H1 (cell line): ENCODE data around the gene CLEC14A. TPM values are rescaled to one million over a fixed set of nuclear protein-coding genes. Genes with fewer than 3 reads are reported as not detected.

Experiments
- CTCF ChIA-PET: fragments of 300-600 bp; sonication (Branson Sonifier 250); formaldehyde crosslinking; loops from one replicate; lab custom pipeline; 2021; ENCODE audit not compliant: partially characterized antibody; lab: Charles Lee
- POLR2A ChIA-PET: fragments of 300-600 bp; sonication (Branson Sonifier 250); formaldehyde crosslinking; loops from one replicate; lab custom pipeline; 2021; ENCODE audit warnings: inconsistent platforms; ENCODE audit not compliant: partially characterized antibody; lab: Charles Lee
- DNase-seq, 2 experiments: peaks; one replicate each; pipeline versions ENCODE4 v3.0.0 to v3.0.0-alpha.2; 2010 to 2022; ENCODE audit warnings: low spot score in 2 of 2, low read depth in 1 of 2, mixed read lengths in 1 of 2
- FAIRE-seq: peaks from 2 replicates; lab custom pipeline; 2011; peaks lifted over from hg19 to GRCh38; lab: Jason Lieb, UNC
- H2AFZ ChIP-seq: 2 replicates; pipeline ENCODE4 v1.8.1; 2012; ENCODE audit warnings: low read length, inconsistent platforms
- H2AK5ac ChIP-seq: 2 replicates; pipeline ENCODE4 v1.6.1; 2013; ENCODE audit warnings: low read depth, low read length
- H2BK120ac ChIP-seq: replicated peaks from 2 replicates; pipeline ENCODE3; 2013; ENCODE audit warnings: low read depth, low read length, inconsistent platforms
- H2BK12ac ChIP-seq: 2 replicates; pipeline ENCODE4 v1.6.1; 2013; ENCODE audit warnings: low read depth, low read length
- H2BK15ac ChIP-seq: 2 replicates; pipeline ENCODE4 v1.6.1; 2013; ENCODE audit warnings: low read length
- H2BK20ac ChIP-seq: 2 replicates; pipeline ENCODE4 v1.6.1; 2013; ENCODE audit warnings: low read length
- H2BK5ac ChIP-seq: 2 replicates; pipeline ENCODE4 v1.6.1; 2013; ENCODE audit warnings: low read depth, low read length
- H3K14ac ChIP-seq: 2 replicates; pipeline ENCODE4 v1.6.1; 2013; ENCODE audit warnings: inconsistent platforms; ENCODE audit not compliant: insufficient read length
- H3K18ac ChIP-seq: 2 replicates; pipeline ENCODE4 v1.6.1; 2013; ENCODE audit warnings: low read length; ENCODE audit errors: extremely low read depth
- H3K23ac ChIP-seq: 2 replicates; pipeline ENCODE4 v1.6.1; 2013; ENCODE audit warnings: inconsistent platforms; ENCODE audit not compliant: insufficient read length
- H3K23me2 ChIP-seq: 2 replicates; pipeline ENCODE4 v1.6.1; 2013; ENCODE audit warnings: low read depth, low read length
- H3K27ac ChIP-seq: 2 replicates; pipeline ENCODE4 v1.6.1; 2011; ENCODE audit warnings: low read depth, low read length, inconsistent platforms
- H3K27me3 ChIP-seq, 4 experiments: replicated peaks in 1 of 4; 1 replicate in 1 of 4; 2 replicates in 3 of 4; pipeline versions ENCODE4 v1.6.1 to v1.8.1; 2011 to 2013; ENCODE audit warnings: low read length in 3 of 4, mild to moderate bottlenecking in 3 of 4, inconsistent platforms in 2 of 4, mixed read lengths in 2 of 4, moderate library complexity in 1 of 4; ENCODE audit not compliant: control insufficient read depth in 3 of 4, insufficient read depth in 3 of 4; ENCODE audit errors: extremely low read depth in 1 of 4
- H3K36me3 ChIP-seq, 4 experiments: 2 replicates each; pipeline versions ENCODE4 v1.6.1 to v1.8.1; 2011 to 2013; ENCODE audit warnings: mild to moderate bottlenecking in 4 of 4, low read length in 3 of 4, moderate library complexity in 2 of 4, control low read depth in 1 of 4, inconsistent platforms in 1 of 4; ENCODE audit not compliant: insufficient read depth in 4 of 4, control insufficient read depth in 2 of 4
- H3K4ac ChIP-seq: replicated peaks from 2 replicates; pipeline ENCODE3; 2013; ENCODE audit warnings: low read length, low read depth, mixed read lengths, inconsistent platforms; ENCODE audit not compliant: insufficient read length
- H3K4me1 ChIP-seq, 4 experiments: replicated peaks in 1 of 4; 1 replicate in 1 of 4; 2 replicates in 3 of 4; pipeline versions ENCODE4 v1.6.1 to v1.8.1; 2011 to 2013; ENCODE audit warnings: low read length in 3 of 4, inconsistent platforms in 2 of 4, mixed read lengths in 1 of 4; ENCODE audit not compliant: insufficient read depth in 4 of 4, control insufficient read depth in 3 of 4
- H3K4me2 ChIP-seq, 2 experiments: 2 replicates each; pipeline versions ENCODE4 v1.6.1 to v1.8.1; 2011 to 2013; ENCODE audit warnings: low read depth in 2 of 2, low read length in 2 of 2, control low read depth in 1 of 2, inconsistent platforms in 1 of 2, mild to moderate bottlenecking in 1 of 2; ENCODE audit not compliant: insufficient read depth in 1 of 2
- H3K4me3 ChIP-seq, 4 experiments: fragments of 200-600, 300-600 bp in 1 of 4; sonication (generic), shearing (Covaris generic), sonication (Bioruptor Twin) in 1 of 4; 2 replicates each; pipeline versions ENCODE4 v1.5.1 to v1.8.1; 2011 to 2016; ENCODE audit warnings: low read length in 4 of 4, low read depth in 3 of 4, control low read depth in 2 of 4, inconsistent platforms in 2 of 4, mild to moderate bottlenecking in 2 of 4, mixed read lengths in 1 of 4, moderate library complexity in 1 of 4; ENCODE audit not compliant: insufficient read depth in 2 of 4; ENCODE audit errors: extremely low read depth in 1 of 4
- H3K56ac ChIP-seq: replicated peaks from 2 replicates; pipeline ENCODE3; 2013; ENCODE audit warnings: low read depth, mild to moderate bottlenecking, mixed read lengths, low read length, inconsistent platforms; ENCODE audit not compliant: insufficient read length
- H3K79me1 ChIP-seq: 2 replicates; pipeline ENCODE4 v1.6.1; 2013; ENCODE audit warnings: low read depth, low read length, control low read depth
- H3K79me2 ChIP-seq, 2 experiments: 2 replicates each; pipeline versions ENCODE4 v1.6.1 to v1.8.1; 2012 to 2013; ENCODE audit warnings: low read length in 2 of 2, mild to moderate bottlenecking in 2 of 2, inconsistent platforms in 1 of 2; ENCODE audit not compliant: insufficient read depth in 2 of 2, control insufficient read depth in 1 of 2
- H3K9ac ChIP-seq, 4 experiments: replicated peaks in 1 of 4; 1 replicate in 1 of 4; 2 replicates in 3 of 4; pipeline versions ENCODE4 v1.6.1 to v1.8.1; 2011 to 2013; ENCODE audit warnings: low read depth in 3 of 4, low read length in 3 of 4, control low read depth in 2 of 4, mild to moderate bottlenecking in 2 of 4, moderate library complexity in 2 of 4, inconsistent platforms in 1 of 4; ENCODE audit errors: extremely low read depth in 1 of 4
- H3K9me3 ChIP-seq, 2 experiments: 2 replicates each; pipeline versions ENCODE4 v1.6.1 to v1.8.1; 2012 to 2013; ENCODE audit warnings: mild to moderate bottlenecking in 2 of 2, moderate library complexity in 2 of 2, control low read depth in 1 of 2, inconsistent platforms in 1 of 2, low read depth in 1 of 2, low read length in 1 of 2, mixed read lengths in 1 of 2; ENCODE audit not compliant: insufficient read depth in 2 of 2
- H4K20me1 ChIP-seq, 2 experiments: replicated peaks in 1 of 2; 2 replicates each; pipeline versions ENCODE3 to v1.8.1; 2011 to 2013; ENCODE audit warnings: inconsistent platforms in 2 of 2, low read length in 2 of 2, mild to moderate bottlenecking in 1 of 2; ENCODE audit not compliant: insufficient read depth in 2 of 2, control insufficient read depth in 1 of 2
- H4K5ac ChIP-seq: 2 replicates; pipeline ENCODE4 v1.6.1; 2013; ENCODE audit warnings: low read length, low read depth, mixed read lengths, inconsistent platforms; ENCODE audit not compliant: insufficient read length
- H4K8ac ChIP-seq: 2 replicates; pipeline ENCODE4 v1.8.0; 2013; ENCODE audit warnings: mild to moderate bottlenecking, moderate library complexity, low read length, inconsistent platforms; ENCODE audit not compliant: insufficient read depth; ENCODE audit errors: extremely low read depth
- H4K91ac ChIP-seq: replicated peaks from 2 replicates; pipeline ENCODE3; 2013; ENCODE audit warnings: low read length, mixed read lengths, inconsistent platforms; ENCODE audit not compliant: insufficient read length
- BACH1 ChIP-seq: IDR thresholded peaks from 2 replicates; pipeline ENCODE4 v1.6.1; 2012; ENCODE audit warnings: low read length, improper control_type of control experiment
- CHD1 ChIP-seq: IDR thresholded peaks from 2 replicates; pipeline ENCODE4 v1.6.1; 2012; ENCODE audit warnings: low read depth, low read length, improper control_type of control experiment
- CTCF ChIP-seq, 3 experiments: IDR thresholded peaks; 1 replicate in 2 of 3; 2 replicates in 1 of 3; pipeline versions ENCODE4 v1.5.1 to v1.6.1; 2011; ENCODE audit warnings: low read length in 3 of 3, mild to moderate bottlenecking in 3 of 3, inconsistent platforms in 2 of 3, low read depth in 1 of 3, moderate library complexity in 1 of 3; ENCODE audit not compliant: insufficient read depth in 1 of 3; ENCODE audit errors: control extremely low read depth in 1 of 3
- JUND ChIP-seq: IDR thresholded peaks from 2 replicates; pipeline ENCODE4 v1.6.1; 2011; ENCODE audit warnings: mild to moderate bottlenecking, improper control_type of control experiment, low read length
- POLR2A ChIP-seq, 2 experiments: IDR thresholded peaks; 1 replicate in 1 of 2; 2 replicates in 1 of 2; pipeline ENCODE4 v1.6.1; 2011; ENCODE audit warnings: low read depth in 2 of 2, low read length in 2 of 2, mild to moderate bottlenecking in 2 of 2; ENCODE audit errors: control extremely low read depth in 1 of 2
- RNF2 ChIP-seq: fragments of 200-900, 300-1000 bp; sonication (generic); IDR thresholded peaks from 2 replicates; pipeline ENCODE4 v1.7.1; 2016; ENCODE audit warnings: borderline replicate concordance, low read depth, mild to moderate bottlenecking, antibody characterized with exemption, low read length; ENCODE audit not compliant: poor library complexity, severe bottlenecking; ENCODE audit errors: missing control alignments
- RXRA ChIP-seq: IDR thresholded peaks from 2 replicates; pipeline ENCODE4 v1.6.1; 2011; ENCODE audit warnings: low read depth, mild to moderate bottlenecking, low read length, moderate library complexity; ENCODE audit not compliant: insufficient read depth
- TAF7 ChIP-seq: optimal IDR thresholded peaks from 2 replicates; pipeline ENCODE3; 2011; ENCODE audit warnings: low read depth, mild to moderate bottlenecking, inconsistent platforms, low read length, moderate library complexity, borderline replicate concordance
- YY1 ChIP-seq: IDR thresholded peaks from 2 replicates; pipeline ENCODE4 v1.6.1; 2011; ENCODE audit warnings: low read depth, mild to moderate bottlenecking, low read length
- ZNF274 ChIP-seq: IDR thresholded peaks from 2 replicates; pipeline ENCODE4 v1.7.0; 2012; ENCODE audit warnings: low read length, borderline replicate concordance; ENCODE audit errors: extremely low read depth
- WGBS, 2 experiments: shearing (Covaris generic) in 1 of 2; methylation state at CpG; one replicate each; pipeline versions ENCODE4 v1.1.6 to v1.1.7; 2013 to 2015; ENCODE audit warnings: low lambda C conversion rate in 2 of 2, mixed read lengths in 2 of 2, inconsistent platforms in 1 of 2, low coverage in 1 of 2, missing lambda C conversion rate in 1 of 2; ENCODE audit not compliant: insufficient replicate concordance in 2 of 2, insufficient coverage in 1 of 2, insufficient read length in 1 of 2; ENCODE audit errors: extremely low coverage in 1 of 2, missing lambda C conversion rate in 1 of 2; 5-methylcytosine and 5-hydroxymethylcytosine counted together
- polyA plus RNA-seq, 7 experiments: library from polyadenylated mRNA; depleted of rRNA in 3 of 7; stranded (reverse) in 5 of 7; unstranded in 2 of 7; fragments of >200 nt in 5 of 7; fragments of 200-250 nt in 2 of 7; gene quantifications; 1 replicate in 5 of 7; 2 replicates in 1 of 7; 4 replicates in 1 of 7; pipeline versions ENCODE4 v1.2.1 to v1.2.3, GENCODE V29; 2011 to 2013; ENCODE audit warnings: missing spikeins in 2 of 7, mixed read lengths in 2 of 7
- total RNA-seq: library from RNA; stranded (reverse); fragmentation: NEBNext Ultra II Directional; extraction: Animal tissue kit (Norgen Biotek cat#: 25700); gene quantifications from 2 replicates; pipeline ENCODE4 v1.2.1, GENCODE V29; 2021

The CLEC14A gene
- total and polyA plus RNA-seq, 2 of the 8 experiments (the other 6 are each of a cell fraction or from before 2014, with no cell fraction given) = 0.09 to 0.13 TPM

DNA sequence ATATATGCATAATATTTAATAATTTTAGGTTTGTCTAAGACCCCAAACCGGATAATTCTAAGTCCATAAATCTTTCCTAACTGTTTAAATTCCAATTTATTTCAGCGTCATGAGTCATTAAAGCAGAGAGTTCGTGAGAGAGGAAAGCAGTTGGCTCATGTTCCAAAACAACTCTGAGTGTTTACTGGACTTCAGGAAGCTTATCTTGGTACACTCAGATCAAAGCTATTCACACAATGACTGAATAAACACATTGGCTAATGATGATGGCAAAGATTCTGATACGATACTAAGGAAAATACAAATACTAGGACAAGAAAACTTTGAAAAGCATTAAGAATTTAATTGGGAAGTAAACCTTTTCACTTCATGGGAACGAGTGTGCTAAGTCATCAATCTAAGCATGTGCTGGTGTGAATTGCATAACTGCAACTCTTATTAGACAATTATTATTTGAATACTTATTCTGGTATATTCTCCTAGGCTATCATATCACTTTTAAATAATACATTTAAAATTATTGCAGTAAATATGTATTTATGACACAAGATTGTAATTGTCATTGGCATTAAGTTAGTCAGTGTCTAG, 34.8 kb upstream of the CLEC14A start:
- Histone ChIP-seq H3K27ac (no peak overlapping the region), H4K91ac (no peak overlapping the region), H3K4me2 (no peak overlapping the region), H3K27me3 (no peaks in the 10 kb centered on the region; a peak in 1 of 7 replicates)
- 84% methylated on average over 5 of the region's 5 CpGs; no CpG with 5 or more reads in 1 of the 2 experiments for WGBS, 2 experiments
- TF ChIP-seq POLR2A (IDR thresholded peaks at IDR 0.05; ENCODE audit: control extremely low read depth in 1 of 2, low read depth in 2 of 2, low read length in 2 of 2) (no peak), JUND (no peak), RNF2 (no peak), ZNF274 (no peak), TAF7 (no peak), RXRA (no peak), BACH1 (no peak), CTCF (IDR thresholded peaks at IDR 0.05; ENCODE audit: control extremely low read depth in 1 of 3, insufficient read depth in 1 of 3, low read depth in 1 of 3, low read length in 3 of 3) (no peak), CHD1 (no peak), YY1 (no peak)
- TF ChIP-seq, all 59 proteins: peak for 0
- no peak overlapping the region for H3K14ac ChIP-seq
- FAIRE-seq (no peak), DNase-seq (no peak)
- H2BK120ac ChIP-seq = no peak overlapping the region
- CTCF ChIA-PET = no interaction called here
- no peaks in the 10 kb centered on the region for H3K36me3 ChIP-seq
- H4K5ac ChIP-seq = no peak overlapping the region
- H2AK5ac ChIP-seq = no peak overlapping the region
- no peak overlapping the region for H2BK20ac ChIP-seq
- no peak overlapping the region for H2BK15ac ChIP-seq
- no peak overlapping the region for H3K18ac ChIP-seq
- no peak overlapping the region for H2AFZ ChIP-seq
- H2BK12ac ChIP-seq = no peak overlapping the region
- no peaks in the 10 kb centered on the region for H4K20me1 ChIP-seq
- no peak overlapping the region for H3K4ac ChIP-seq
- no peaks in the 10 kb centered on the region for H3K79me2 ChIP-seq
- H3K9me3 ChIP-seq = no peaks in the 10 kb centered on the region
- H3K23ac ChIP-seq = no peak overlapping the region
- H3K4me3 ChIP-seq = no peak overlapping the region
- no peak overlapping the region for H2BK5ac ChIP-seq
- H3K23me2 ChIP-seq = no peaks in the 10 kb centered on the region; the same call in 1 of the 2 replicates
- POLR2A ChIA-PET = no interaction called here
- H3K9ac ChIP-seq = no peak overlapping the region
- H3K79me1 ChIP-seq = no peaks in the 10 kb centered on the region
- no peak overlapping the region for H4K8ac ChIP-seq
- no peaks in the 10 kb centered on the region for H3K4me1 ChIP-seq
- no peak overlapping the region for H3K56ac ChIP-seq
